Measurements from ENCODE around the gene ZFAND3.

GRCh38 chr6:37891072-37891471, 71.5 kb downstream of the ZFAND3 start:
- TF ChIP-seq JUN (IDR thresholded peaks at IDR 0.05) (no peak), MAX (IDR thresholded peaks at IDR 0.05) (no peak), CHD2 (IDR thresholded peaks at IDR 0.05; ENCODE audit: low read length, partially characterized antibody) (no peak), CTCF (IDR thresholded peaks at IDR 0.05) (no peak), POLR2AphosphoS2 (conservative IDR thresholded peaks at IDR 0.05; ENCODE audit: low read length) (no peak), ELK1 (IDR thresholded peaks at IDR 0.05; ENCODE audit: low read depth, low read length) (no peak), POLR2A (IDR thresholded peaks at IDR 0.05; ENCODE audit: low read length) (no peak), RARB (CRISPR knock-in tag; IDR thresholded peaks at IDR 0.05) (no peak), ZC3H11A (IDR thresholded peaks at IDR 0.05) (no peak), RFX5 (IDR thresholded peaks at IDR 0.05) (no peak), MYC (IDR thresholded peaks at IDR 0.05; ENCODE audit: borderline replicate concordance, low read length) (no peak)

Data from A549 (cell line).